ENCODE results near the gene RNF225.

The RNF225 gene

DNA sequence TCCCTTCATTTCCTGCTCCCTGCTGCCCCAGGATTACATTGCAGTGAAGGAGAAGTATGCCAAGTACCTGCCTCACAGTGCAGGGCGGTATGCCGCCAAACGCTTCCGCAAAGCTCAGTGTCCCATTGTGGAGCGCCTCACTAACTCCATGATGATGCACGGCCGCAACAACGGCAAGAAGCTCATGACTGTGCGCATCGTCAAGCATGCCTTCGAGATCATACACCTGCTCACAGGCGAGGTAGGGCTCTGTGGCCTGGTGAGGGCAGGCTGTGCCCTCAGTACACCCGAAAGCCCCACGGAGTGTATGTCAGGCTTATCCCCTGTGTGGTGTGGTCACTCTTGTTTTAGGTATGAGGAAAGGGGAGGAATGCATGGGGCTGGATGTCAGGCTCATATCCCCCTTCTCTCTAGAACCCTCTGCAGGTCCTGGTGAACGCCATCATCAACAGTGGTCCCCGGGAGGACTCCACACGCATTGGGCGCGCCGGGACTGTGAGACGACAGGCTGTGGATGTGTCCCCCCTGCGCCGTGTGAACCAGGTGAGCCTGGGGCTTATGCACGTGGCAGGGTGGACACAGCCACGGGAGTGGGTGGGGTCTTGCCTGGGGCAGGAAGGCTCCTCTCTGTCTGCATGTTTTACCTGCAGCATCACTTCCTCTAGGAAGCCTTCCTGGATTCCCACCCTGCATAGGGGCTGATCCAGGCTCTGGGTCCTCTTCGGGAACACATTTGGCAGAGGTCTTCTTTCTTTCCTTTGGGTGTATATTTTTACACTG, 2.3 kb upstream of the RNF225 start:
- H4K20me1 ChIP-seq (ENCODE audit: insufficient read depth, low read length) = no peaks in the 10 kb centered on the region
- H3K36me3 ChIP-seq (replicated peaks; ENCODE audit: insufficient read depth, low read length) = peaks cover 7% of the 10 kb centered on the region; the same call in 1 of the 2 replicates

DNA sequence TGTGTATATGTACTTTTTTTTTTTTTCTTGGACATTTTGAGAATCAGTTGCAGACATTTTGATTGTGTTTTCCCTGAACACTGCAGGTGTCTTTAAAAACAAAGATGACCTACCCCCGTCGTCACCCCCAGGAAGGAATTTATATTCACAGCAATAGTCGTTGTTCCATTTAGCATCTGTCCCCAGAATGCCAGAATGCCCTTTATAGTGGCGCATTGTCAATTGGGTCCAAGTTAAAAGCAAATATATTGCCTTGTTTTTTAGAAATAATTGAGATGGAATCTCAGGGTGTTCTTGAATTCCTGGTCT, 1.8 kb upstream of the RNF225 start:
- H3K4me1 ChIP-seq (ENCODE audit: low read length) = peaks cover 3% of the 10 kb centered on the region; the same call in 1 of the 2 replicates

More for the DNA sequence above, 2.3 kb upstream of the RNF225 start:
- H3K9me3 ChIP-seq (replicated peaks; ENCODE audit: insufficient read depth, low read length) = no peaks in the 10 kb centered on the region
- no peaks in the 10 kb centered on the region for H3F3A ChIP-seq (ENCODE audit: insufficient read depth, low read length)
- no peaks in the 10 kb centered on the region for H3K9me2 ChIP-seq (replicated peaks; ENCODE audit: insufficient read depth, low read length)
- TF ChIP-seq EZH2 (optimal IDR thresholded peaks at IDR 0.05; ENCODE audit: low read depth, low read length) (no peak), EZH2phosphoT487 (IDR thresholded peaks at IDR 0.05; ENCODE audit: low read length) (no peak)
- TF ChIP-seq, protein P1, sequence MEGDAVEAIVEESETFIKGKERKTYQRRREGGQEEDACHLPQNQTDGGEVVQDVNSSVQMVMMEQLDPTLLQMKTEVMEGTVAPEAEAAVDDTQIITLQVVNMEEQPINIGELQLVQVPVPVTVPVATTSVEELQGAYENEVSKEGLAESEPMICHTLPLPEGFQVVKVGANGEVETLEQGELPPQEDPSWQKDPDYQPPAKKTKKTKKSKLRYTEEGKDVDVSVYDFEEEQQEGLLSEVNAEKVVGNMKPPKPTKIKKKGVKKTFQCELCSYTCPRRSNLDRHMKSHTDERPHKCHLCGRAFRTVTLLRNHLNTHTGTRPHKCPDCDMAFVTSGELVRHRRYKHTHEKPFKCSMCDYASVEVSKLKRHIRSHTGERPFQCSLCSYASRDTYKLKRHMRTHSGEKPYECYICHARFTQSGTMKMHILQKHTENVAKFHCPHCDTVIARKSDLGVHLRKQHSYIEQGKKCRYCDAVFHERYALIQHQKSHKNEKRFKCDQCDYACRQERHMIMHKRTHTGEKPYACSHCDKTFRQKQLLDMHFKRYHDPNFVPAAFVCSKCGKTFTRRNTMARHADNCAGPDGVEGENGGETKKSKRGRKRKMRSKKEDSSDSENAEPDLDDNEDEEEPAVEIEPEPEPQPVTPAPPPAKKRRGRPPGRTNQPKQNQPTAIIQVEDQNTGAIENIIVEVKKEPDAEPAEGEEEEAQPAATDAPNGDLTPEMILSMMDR (IDR thresholded peaks at IDR 0.05; ENCODE audit: low read length) = no peak
- H3K27me3 ChIP-seq (replicated peaks; ENCODE audit: insufficient read depth, low read length) = no peaks in the 10 kb centered on the region
- no peak overlapping the region for H2AFZ ChIP-seq (ENCODE audit: low read length)
- no peak overlapping the region for H3K4me3 ChIP-seq (ENCODE audit: low read length)
- no peak overlapping the region for H3K27ac ChIP-seq (ENCODE audit: low read length)
- DNase-seq = no peak
- peaks cover 26% of the 10 kb centered on the region for H3K79me2 ChIP-seq (ENCODE audit: low read length)
- H3K9ac ChIP-seq (ENCODE audit: low read length) = no peak overlapping the region
- peaks cover 5% of the 10 kb centered on the region; the same call in 1 of the 2 replicates for H3K4me1 ChIP-seq (ENCODE audit: low read length)
- no peak overlapping the region for H3K4me2 ChIP-seq (ENCODE audit: low read depth, low read length)

DNA sequence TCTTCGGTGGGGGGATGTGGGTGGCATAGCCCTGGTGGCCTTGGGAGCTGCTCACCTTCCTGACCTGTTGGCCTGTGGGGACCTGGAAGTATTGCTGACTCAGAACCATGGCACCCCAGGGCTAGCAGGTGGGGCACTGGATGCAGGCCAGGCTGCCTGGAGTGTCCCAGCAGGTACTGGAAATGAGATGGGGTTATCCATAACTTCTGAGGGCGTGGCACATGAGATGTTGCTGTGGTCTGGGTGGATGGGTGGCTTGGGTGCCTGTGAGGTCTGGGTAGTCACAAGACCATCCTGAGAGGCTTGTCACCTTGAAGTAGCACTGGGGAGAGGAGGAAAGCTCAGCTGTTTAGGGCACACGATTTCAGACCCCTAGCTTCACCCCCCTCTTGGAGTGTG, 636 bp upstream of the RNF225 start:
- Histone ChIP-seq H3K27ac (ENCODE audit: low read length) (no peak overlapping the region), H3K79me2 (ENCODE audit: low read length) (peaks cover 14% of the 10 kb centered on the region), H3K4me2 (ENCODE audit: low read depth, low read length) (no peak overlapping the region), H3K27me3 (replicated peaks; ENCODE audit: insufficient read depth, low read length) (no peaks in the 10 kb centered on the region), H3K9me3 (replicated peaks; ENCODE audit: insufficient read depth, low read length) (no peaks in the 10 kb centered on the region), H3K4me1 (ENCODE audit: low read length) (peaks cover 3% of the 10 kb centered on the region; the same call in 1 of the 2 replicates), H3K9ac (ENCODE audit: low read length) (no peak overlapping the region), H3K4me3 (ENCODE audit: low read length) (no peak overlapping the region), H4K20me1 (ENCODE audit: insufficient read depth, low read length) (no peaks in the 10 kb centered on the region), H2AFZ (ENCODE audit: low read length) (no peak overlapping the region), H3K9me2 (replicated peaks; ENCODE audit: insufficient read depth, low read length) (no peaks in the 10 kb centered on the region), H3K36me3 (replicated peaks; ENCODE audit: insufficient read depth, low read length) (no peaks in the 10 kb centered on the region; the same call in 1 of the 2 replicates), H3F3A (ENCODE audit: insufficient read depth, low read length) (no peaks in the 10 kb centered on the region)
- TF ChIP-seq EZH2 (optimal IDR thresholded peaks at IDR 0.05; ENCODE audit: low read depth, low read length) (no peak), EZH2phosphoT487 (IDR thresholded peaks at IDR 0.05; ENCODE audit: low read length) (no peak)
- TF ChIP-seq, protein P1 (IDR thresholded peaks at IDR 0.05; ENCODE audit: low read length) = no peak
- DNase-seq = no peak

More for the DNA sequence above, 1.8 kb upstream of the RNF225 start:
- Histone ChIP-seq H3K36me3 (replicated peaks; ENCODE audit: insufficient read depth, low read length) (peaks cover 3% of the 10 kb centered on the region; the same call in 1 of the 2 replicates), H2AFZ (ENCODE audit: low read length) (no peak overlapping the region), H3K9me3 (replicated peaks; ENCODE audit: insufficient read depth, low read length) (no peaks in the 10 kb centered on the region), H3K4me3 (ENCODE audit: low read length) (no peak overlapping the region), H3F3A (ENCODE audit: insufficient read depth, low read length) (no peaks in the 10 kb centered on the region), H3K4me2 (ENCODE audit: low read depth, low read length) (no peak overlapping the region), H4K20me1 (ENCODE audit: insufficient read depth, low read length) (no peaks in the 10 kb centered on the region), H3K79me2 (ENCODE audit: low read length) (peaks cover 21% of the 10 kb centered on the region), H3K9ac (ENCODE audit: low read length) (no peak overlapping the region), H3K9me2 (replicated peaks; ENCODE audit: insufficient read depth, low read length) (no peaks in the 10 kb centered on the region), H3K27ac (ENCODE audit: low read length) (no peak overlapping the region), H3K27me3 (replicated peaks; ENCODE audit: insufficient read depth, low read length) (no peaks in the 10 kb centered on the region)
- no peak for TF ChIP-seq EZH2 (optimal IDR thresholded peaks at IDR 0.05; ENCODE audit: low read depth, low read length)
- TF ChIP-seq, protein P1 (IDR thresholded peaks at IDR 0.05; ENCODE audit: low read length) = no peak
- no peak for TF ChIP-seq EZH2phosphoT487 (IDR thresholded peaks at IDR 0.05; ENCODE audit: low read length)
- DNase-seq = no peak
